ENCODE results near the gene BRME1.

Gene BRME1

DNA sequence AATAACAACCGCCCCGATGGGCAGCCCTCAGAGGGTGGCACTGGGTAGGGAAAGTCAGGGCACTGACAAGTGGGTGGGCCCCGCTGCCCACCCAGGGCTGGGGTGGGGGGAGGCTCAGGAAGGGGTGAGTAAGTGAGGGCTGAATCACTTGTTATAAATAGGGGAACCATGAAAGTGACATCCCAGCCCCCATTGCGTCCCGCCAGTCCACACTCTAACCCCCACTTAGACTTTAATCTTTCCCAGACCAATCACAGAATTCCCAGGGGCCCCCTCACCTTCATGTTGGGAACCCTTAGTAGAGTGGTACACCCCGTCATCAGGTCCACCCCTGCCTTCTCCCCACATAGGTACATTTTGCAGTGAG, 66.0 kb downstream of the BRME1 start:
- H3K4me3 ChIP-seq (ENCODE audit: low read depth, low read length), result peak overlapping the region; percentile 24

More for the DNA sequence above, 66.0 kb downstream of the BRME1 start:
- Histone ChIP-seq H3K27ac (ENCODE audit: extremely low read depth, low read depth, low read length) (peak overlapping the region; percentile 24; the same call in 1 of the 2 replicates), H3K36me3 (ENCODE audit: control insufficient read depth in 2 of 2, insufficient read depth in 1 of 2, low read length in 2 of 2) (peaks cover 0 to 10% of the 10 kb centered on the region in 2 experiments; a peak in 1 of 3 replicates), H3K4me1 (ENCODE audit: control insufficient read depth, insufficient read depth, low read length) (peaks cover 14% of the 10 kb centered on the region), H3K9me3 (ENCODE audit: control insufficient read depth, insufficient read depth, low read depth, low read length) (no peaks in the 10 kb centered on the region)
- POLR2A ChIA-PET, result interaction anchor here (0.6 to 3.0 kb wide), 4 partner anchors 12 to 676 kb away, joined by 4 to 21 read pairs (median 6); partner anchors contain the start of gene ZSWIM4
- TF ChIP-seq BCL11A (tag by site-specific recombination; IDR thresholded peaks at IDR 0.05; ENCODE audit: low read depth), result no peak
- TF ChIP-seq PRDM10 (tag by site-specific recombination; IDR thresholded peaks at IDR 0.05), result 0 out of 2 replicates have a peak, but pooled peaks have one; percentile 25
- TF ChIP-seq ZSCAN23 (tag by site-specific recombination; IDR thresholded peaks at IDR 0.05), result no peak
- no peak for TF ChIP-seq PRDM1 (tag by site-specific recombination; IDR thresholded peaks at IDR 0.05)
- TF ChIP-seq ZNF292 (tag by site-specific recombination; IDR thresholded peaks at IDR 0.05; ENCODE audit: borderline replicate concordance, low read depth), result no peak
- peak; percentile 57 for TF ChIP-seq ZNF692 (tag by site-specific recombination; IDR thresholded peaks at IDR 0.05)
- TF ChIP-seq ZNF214 (tag by site-specific recombination; IDR thresholded peaks at IDR 0.05; ENCODE audit: borderline replicate concordance), result no peak
- TF ChIP-seq ZBTB17 (tag by site-specific recombination; IDR thresholded peaks at IDR 0.05), result no peak
- TF ChIP-seq ZNF707 (tag by site-specific recombination; IDR thresholded peaks at IDR 0.05), result no peak
- TF ChIP-seq SP3 (tag by site-specific recombination; IDR thresholded peaks at IDR 0.05), result no peak
- TF ChIP-seq ZNF133 (tag by site-specific recombination; IDR thresholded peaks at IDR 0.05), result no peak
- TF ChIP-seq, protein P1, sequence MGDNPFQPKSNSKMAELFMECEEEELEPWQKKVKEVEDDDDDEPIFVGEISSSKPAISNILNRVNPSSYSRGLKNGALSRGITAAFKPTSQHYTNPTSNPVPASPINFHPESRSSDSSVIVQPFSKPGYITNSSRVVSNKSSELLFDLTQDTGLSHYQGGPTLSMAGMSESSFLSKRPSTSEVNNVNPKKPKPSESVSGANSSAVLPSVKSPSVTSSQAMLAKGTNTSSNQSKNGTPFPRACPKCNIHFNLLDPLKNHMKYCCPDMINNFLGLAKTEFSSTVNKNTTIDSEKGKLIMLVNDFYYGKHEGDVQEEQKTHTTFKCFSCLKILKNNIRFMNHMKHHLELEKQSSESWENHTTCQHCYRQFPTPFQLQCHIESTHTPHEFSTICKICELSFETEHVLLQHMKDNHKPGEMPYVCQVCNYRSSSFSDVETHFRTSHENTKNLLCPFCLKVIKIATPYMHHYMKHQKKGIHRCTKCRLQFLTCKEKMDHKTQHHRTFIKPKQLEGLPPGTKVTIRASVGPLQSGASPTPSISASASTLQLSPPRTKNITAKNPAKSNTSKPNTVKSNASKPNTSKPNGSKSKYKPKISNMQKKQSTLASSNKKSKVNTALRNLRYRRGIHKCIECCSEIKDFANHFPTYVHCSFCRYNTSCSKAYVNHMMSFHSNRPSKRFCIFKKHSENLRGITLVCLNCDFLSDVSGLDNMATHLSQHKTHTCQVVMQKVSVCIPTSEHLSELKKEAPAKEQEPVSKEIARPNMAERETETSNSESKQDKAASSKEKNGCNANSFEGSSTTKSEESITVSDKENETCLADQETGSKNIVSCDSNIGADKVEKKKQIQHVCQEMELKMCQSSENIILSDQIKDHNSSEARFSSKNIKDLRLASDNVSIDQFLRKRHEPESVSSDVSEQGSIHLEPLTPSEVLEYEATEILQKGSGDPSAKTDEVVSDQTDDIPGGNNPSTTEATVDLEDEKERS (tag by site-specific recombination; IDR thresholded peaks at IDR 0.05), result no peak
- TF ChIP-seq ZNF24 (tag by site-specific recombination; IDR thresholded peaks at IDR 0.05), result no peak
- TF ChIP-seq ZNF624 (tag by site-specific recombination; IDR thresholded peaks at IDR 0.05), result no peak
- TF ChIP-seq EGR2 (tag by site-specific recombination; IDR thresholded peaks at IDR 0.05; ENCODE audit: low read depth), result no peak
- TF ChIP-seq ZNF146 (tag by site-specific recombination; IDR thresholded peaks at IDR 0.05), result no peak
- no peak for TF ChIP-seq GLI2 (tag by site-specific recombination; IDR thresholded peaks at IDR 0.05; ENCODE audit: borderline replicate concordance, low read depth)
- no peak for TF ChIP-seq ZBTB48 (tag by site-specific recombination; IDR thresholded peaks at IDR 0.05)
- no peak for TF ChIP-seq REPIN1 (tag by site-specific recombination; IDR thresholded peaks at IDR 0.05; ENCODE audit: low read depth)
- no peak for TF ChIP-seq INSM2 (tag by site-specific recombination; IDR thresholded peaks at IDR 0.05)
- TF ChIP-seq ZNF391 (tag by site-specific recombination; IDR thresholded peaks at IDR 0.05; ENCODE audit: borderline replicate concordance, low read depth), result no peak
- TF ChIP-seq, protein P2, sequence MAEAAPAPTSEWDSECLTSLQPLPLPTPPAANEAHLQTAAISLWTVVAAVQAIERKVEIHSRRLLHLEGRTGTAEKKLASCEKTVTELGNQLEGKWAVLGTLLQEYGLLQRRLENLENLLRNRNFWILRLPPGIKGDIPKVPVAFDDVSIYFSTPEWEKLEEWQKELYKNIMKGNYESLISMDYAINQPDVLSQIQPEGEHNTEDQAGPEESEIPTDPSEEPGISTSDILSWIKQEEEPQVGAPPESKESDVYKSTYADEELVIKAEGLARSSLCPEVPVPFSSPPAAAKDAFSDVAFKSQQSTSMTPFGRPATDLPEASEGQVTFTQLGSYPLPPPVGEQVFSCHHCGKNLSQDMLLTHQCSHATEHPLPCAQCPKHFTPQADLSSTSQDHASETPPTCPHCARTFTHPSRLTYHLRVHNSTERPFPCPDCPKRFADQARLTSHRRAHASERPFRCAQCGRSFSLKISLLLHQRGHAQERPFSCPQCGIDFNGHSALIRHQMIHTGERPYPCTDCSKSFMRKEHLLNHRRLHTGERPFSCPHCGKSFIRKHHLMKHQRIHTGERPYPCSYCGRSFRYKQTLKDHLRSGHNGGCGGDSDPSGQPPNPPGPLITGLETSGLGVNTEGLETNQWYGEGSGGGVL (tag by site-specific recombination; IDR thresholded peaks at IDR 0.05), result no peak
- peak; percentile 32; the same call in 1 of the 2 replicates for TF ChIP-seq ZFHX2 (tag by site-specific recombination; conservative IDR thresholded peaks at IDR 0.05)
- no peak for TF ChIP-seq SP7 (tag by site-specific recombination; IDR thresholded peaks at IDR 0.05)
- TF ChIP-seq, protein P3, sequence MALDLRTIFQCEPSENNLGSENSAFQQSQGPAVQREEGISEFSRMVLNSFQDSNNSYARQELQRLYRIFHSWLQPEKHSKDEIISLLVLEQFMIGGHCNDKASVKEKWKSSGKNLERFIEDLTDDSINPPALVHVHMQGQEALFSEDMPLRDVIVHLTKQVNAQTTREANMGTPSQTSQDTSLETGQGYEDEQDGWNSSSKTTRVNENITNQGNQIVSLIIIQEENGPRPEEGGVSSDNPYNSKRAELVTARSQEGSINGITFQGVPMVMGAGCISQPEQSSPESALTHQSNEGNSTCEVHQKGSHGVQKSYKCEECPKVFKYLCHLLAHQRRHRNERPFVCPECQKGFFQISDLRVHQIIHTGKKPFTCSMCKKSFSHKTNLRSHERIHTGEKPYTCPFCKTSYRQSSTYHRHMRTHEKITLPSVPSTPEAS (tag by site-specific recombination; IDR thresholded peaks at IDR 0.05), result no peak
- no peak for TF ChIP-seq ZNF174 (tag by site-specific recombination; IDR thresholded peaks at IDR 0.05)
- CTCF ChIA-PET, result interaction anchor here (0.6 to 0.8 kb wide), 3 partner anchors 23 to 1876 kb away, joined by 3 read pairs; no protein-coding TSS in a partner anchor

Measured in HEK293 (cell line).